Islet precursor cell (in vitro differentiated cells): ENCODE results near the gene HSPA4L.

Experiments
- DNase-seq: peaks from one replicate; pipeline ENCODE4 v3.0.0-alpha.2; 2018

HSPA4L gene

GRCh38 chr4:127870281-127870680 is 88.2 kb downstream of the HSPA4L start:
- no peak for DNase-seq

GRCh38 chr4:127870688-127871087 is 88.6 kb downstream of the HSPA4L start:
- peak; percentile 85 for DNase-seq

- DNase-seq: no peak
These were observed 93.7 kb downstream of the HSPA4L start for GRCh38 chr4:127875791-127876190.

- DNase-seq: peak; percentile 98
These were observed 98.8 kb downstream of the HSPA4L start, which contains the start of gene PLK4 for GRCh38 chr4:127880763-127881562. Gene PLK4 (plus strand): TSS chr4:127880893. CDS start chr4:127881135, 242 bp downstream.

- no peak for DNase-seq
These were observed 99.4 kb downstream of the HSPA4L start for GRCh38 chr4:127881563-127881864.

- no peak for DNase-seq
These were observed 106.4 kb downstream of the HSPA4L start for GRCh38 chr4:127888559-127888958.

- no peak for DNase-seq
These were observed 107.8 kb downstream of the HSPA4L start for GRCh38 chr4:127889903-127890302.
